Endodermal cell (in vitro differentiated cells): ENCODE measurements around the gene NCBP2. TPM values are rescaled to one million over a fixed set of nuclear protein-coding genes. Genes with fewer than 3 reads are reported as not detected.

Experiments
- DNase-seq: peaks from one replicate; pipeline ENCODE4 v3.0.0-alpha.2; 2017
- H3K27ac ChIP-seq: 2 replicates; pipeline ENCODE4 v1.5.1; 2013; ENCODE audit warnings: mild to moderate bottlenecking, low read depth, low read length, moderate library complexity
- H3K27me3 ChIP-seq: 2 replicates; pipeline ENCODE4 v1.6.1; 2013; ENCODE audit warnings: mild to moderate bottlenecking, low read length, moderate library complexity; ENCODE audit not compliant: insufficient read depth, control insufficient read depth, poor library complexity, severe bottlenecking
- H3K36me3 ChIP-seq: 2 replicates; pipeline ENCODE4 v1.7.0; 2013; ENCODE audit warnings: mild to moderate bottlenecking, low read length, moderate library complexity; ENCODE audit not compliant: control insufficient read depth, insufficient read depth
- H3K4me1 ChIP-seq: one replicate; pipeline ENCODE4 v1.7.0; 2013; ENCODE audit warnings: low read length; ENCODE audit not compliant: control insufficient read depth, insufficient read depth
- H3K4me3 ChIP-seq: 2 replicates; pipeline ENCODE4 v1.5.1; 2013; ENCODE audit warnings: mild to moderate bottlenecking, low read length, moderate library complexity
- H3K9ac ChIP-seq: 2 replicates; pipeline ENCODE4 v1.6.1; 2013; ENCODE audit warnings: mild to moderate bottlenecking, low read length, moderate library complexity; ENCODE audit not compliant: poor library complexity, severe bottlenecking; ENCODE audit errors: extremely low read depth
- H3K9me3 ChIP-seq: 2 replicates; pipeline ENCODE4 v1.6.1; 2013; ENCODE audit warnings: mild to moderate bottlenecking, low read length, moderate library complexity; ENCODE audit not compliant: control insufficient read depth
- H3K27ac Mint-ChIP-seq: 2 replicates; pipeline ENCODE4 v1.8.0; 2020; ENCODE audit warnings: mixed read lengths
- H3K27me3 Mint-ChIP-seq: 2 replicates; pipeline ENCODE4 v1.8.0; 2021; ENCODE audit warnings: mild to moderate bottlenecking, mixed read lengths; ENCODE audit not compliant: insufficient read depth
- H3K36me3 Mint-ChIP-seq: 2 replicates; pipeline ENCODE4 v1.8.0; 2020; ENCODE audit warnings: low read depth, mixed read lengths
- H3K4me1 Mint-ChIP-seq: 2 replicates; pipeline ENCODE4 v1.8.0; 2020; ENCODE audit warnings: mixed read lengths
- H3K4me3 Mint-ChIP-seq: 2 replicates; pipeline ENCODE4 v1.8.0; 2020; ENCODE audit warnings: mild to moderate bottlenecking, moderate library complexity, mixed read lengths
- H3K9me3 Mint-ChIP-seq: 2 replicates; pipeline ENCODE4 v1.8.0; 2020; ENCODE audit warnings: mild to moderate bottlenecking, mixed read lengths
- WGBS, 2 experiments: methylation state at CpG; one replicate each; pipeline versions ENCODE4 v1.1.5 to v1.1.7; 2013; ENCODE audit warnings: missing lambda C conversion rate in 2 of 2, mixed read lengths in 1 of 2; ENCODE audit not compliant: insufficient coverage in 1 of 2, insufficient read length in 1 of 2; 5-methylcytosine and 5-hydroxymethylcytosine counted together
- total RNA-seq, 2 donors: library from RNA; stranded (reverse); fragmentation: NEBNext Ultra II Directional in 1 of 2; extraction: Animal tissue kit (Norgen Biotek cat#: 25700) in 1 of 2; gene quantifications; 2 replicates in 1 of 2; 3 replicates in 1 of 2; pipeline ENCODE4 v1.2.1, GENCODE V29; 2021
- TF ChIP-seq, protein P1 (sequence below): fragments of 200-600 bp; sonication (generic); conservative IDR thresholded peaks from 2 replicates; pipeline ENCODE4 v1.5.0; 2021; ENCODE audit warnings: antibody characterized with exemption, mild to moderate bottlenecking

NCBP2 gene
- total RNA-seq, 2 donors from 2014 or later, result 74.9 to 97.3 TPM

DNA sequence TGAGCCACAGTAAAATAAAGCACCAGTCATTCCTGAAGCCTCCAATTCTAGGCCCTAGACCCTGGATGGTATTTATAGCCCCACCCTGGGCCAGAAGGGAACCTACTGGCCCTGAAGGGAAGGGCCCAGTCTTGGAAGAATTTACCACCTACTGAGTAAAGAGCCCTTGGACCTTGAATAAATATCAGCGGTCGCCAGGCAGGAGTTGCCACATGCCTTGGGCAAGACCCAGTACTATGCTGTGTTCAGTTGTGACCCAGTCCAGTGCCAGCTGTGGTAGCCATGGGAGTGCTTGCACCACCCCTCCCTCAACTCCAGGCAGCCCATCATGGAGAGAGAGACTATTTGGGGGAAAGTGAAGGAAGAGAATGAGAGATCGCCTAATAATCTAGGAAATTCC is 27.0 kb downstream of the NCBP2 start:
- no peak overlapping the region for H3K4me3 Mint-ChIP-seq
- Histone ChIP-seq H3K27ac (no peak overlapping the region), H3K9me3 (peaks cover 20% of the 10 kb centered on the region), H3K4me3 (no peak overlapping the region), H3K9ac (no peak overlapping the region), H3K36me3 (peaks cover 31% of the 10 kb centered on the region), H3K27me3 (no peaks in the 10 kb centered on the region), H3K4me1 (no peaks in the 10 kb centered on the region)
- no peak overlapping the region for H3K27ac Mint-ChIP-seq
- no peaks in the 10 kb centered on the region for H3K4me1 Mint-ChIP-seq
- peaks cover 3% of the 10 kb centered on the region for H3K9me3 Mint-ChIP-seq
- TF ChIP-seq, protein P1, sequence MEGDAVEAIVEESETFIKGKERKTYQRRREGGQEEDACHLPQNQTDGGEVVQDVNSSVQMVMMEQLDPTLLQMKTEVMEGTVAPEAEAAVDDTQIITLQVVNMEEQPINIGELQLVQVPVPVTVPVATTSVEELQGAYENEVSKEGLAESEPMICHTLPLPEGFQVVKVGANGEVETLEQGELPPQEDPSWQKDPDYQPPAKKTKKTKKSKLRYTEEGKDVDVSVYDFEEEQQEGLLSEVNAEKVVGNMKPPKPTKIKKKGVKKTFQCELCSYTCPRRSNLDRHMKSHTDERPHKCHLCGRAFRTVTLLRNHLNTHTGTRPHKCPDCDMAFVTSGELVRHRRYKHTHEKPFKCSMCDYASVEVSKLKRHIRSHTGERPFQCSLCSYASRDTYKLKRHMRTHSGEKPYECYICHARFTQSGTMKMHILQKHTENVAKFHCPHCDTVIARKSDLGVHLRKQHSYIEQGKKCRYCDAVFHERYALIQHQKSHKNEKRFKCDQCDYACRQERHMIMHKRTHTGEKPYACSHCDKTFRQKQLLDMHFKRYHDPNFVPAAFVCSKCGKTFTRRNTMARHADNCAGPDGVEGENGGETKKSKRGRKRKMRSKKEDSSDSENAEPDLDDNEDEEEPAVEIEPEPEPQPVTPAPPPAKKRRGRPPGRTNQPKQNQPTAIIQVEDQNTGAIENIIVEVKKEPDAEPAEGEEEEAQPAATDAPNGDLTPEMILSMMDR, result no peak
- no peaks in the 10 kb centered on the region for H3K27me3 Mint-ChIP-seq
- H3K36me3 Mint-ChIP-seq, result peaks cover 40% of the 10 kb centered on the region
- 95% methylated on average over 2 of the region's 3 CpGs; no CpG with 5 or more reads in 1 of the 2 experiments for WGBS, 2 experiments
- no peak for DNase-seq

DNA sequence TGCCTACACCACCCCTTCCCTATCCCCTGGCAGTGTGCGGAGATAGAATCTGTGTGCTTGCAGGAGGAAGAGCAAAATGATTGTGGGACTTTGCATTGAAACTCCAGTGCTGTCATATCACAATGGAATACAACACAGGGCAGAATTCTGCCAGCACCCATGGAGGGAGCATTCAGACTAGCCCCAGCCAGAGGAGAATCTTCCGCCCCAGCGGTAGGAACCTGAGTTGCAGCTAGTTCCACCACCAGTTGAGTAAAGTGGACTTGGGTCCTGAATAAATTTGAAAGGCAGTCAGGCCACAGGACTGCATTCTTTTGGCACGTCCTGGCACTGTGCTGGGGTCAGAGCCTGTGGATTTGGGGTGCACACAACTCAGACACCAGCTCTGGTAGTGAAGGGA is 27.5 kb downstream of the NCBP2 start:
- H3K4me3 Mint-ChIP-seq, result no peak overlapping the region
- Histone ChIP-seq H3K9me3 (peaks cover 20% of the 10 kb centered on the region), H3K36me3 (peaks cover 30% of the 10 kb centered on the region), H3K4me3 (no peak overlapping the region), H3K27me3 (no peaks in the 10 kb centered on the region), H3K27ac (no peak overlapping the region), H3K9ac (no peak overlapping the region), H3K4me1 (no peaks in the 10 kb centered on the region)
- TF ChIP-seq, protein P1, result peak; percentile 32
- H3K36me3 Mint-ChIP-seq, result peaks cover 43% of the 10 kb centered on the region
- DNase-seq, result peak; percentile 80
- no peaks in the 10 kb centered on the region for H3K27me3 Mint-ChIP-seq
- no peaks in the 10 kb centered on the region for H3K4me1 Mint-ChIP-seq
- 95 to 100% methylated on average over 3 to 4 of the region's 4 CpGs for whole genome bisulfite sequencing, 2 experiments
- H3K27ac Mint-ChIP-seq, result no peak overlapping the region
- peaks cover 5% of the 10 kb centered on the region for H3K9me3 Mint-ChIP-seq

DNA sequence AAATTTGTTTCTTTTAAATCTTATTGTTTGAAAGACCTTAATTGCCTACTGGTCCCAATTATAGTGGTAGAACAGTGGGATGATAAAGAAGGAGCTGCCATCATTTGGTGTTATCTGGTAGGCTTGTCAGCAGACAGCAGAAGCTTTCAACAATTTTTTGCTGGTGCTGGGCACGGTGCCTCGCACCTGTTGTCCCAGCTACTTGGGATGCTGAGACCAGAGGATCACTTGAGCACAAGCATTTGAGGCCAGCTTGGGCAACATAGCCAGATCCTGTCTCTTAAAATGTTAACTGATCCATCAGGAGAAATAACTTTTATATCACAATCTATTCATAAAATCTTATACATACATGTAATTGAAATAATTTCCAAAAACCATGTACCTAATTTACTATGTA is 38.6 kb downstream of the NCBP2 start:
- no peaks in the 10 kb centered on the region for H3K9me3 Mint-ChIP-seq
- no peak overlapping the region for H3K4me3 Mint-ChIP-seq
- H3K36me3 ChIP-seq, result peaks cover 86% of the 10 kb centered on the region
- TF ChIP-seq, protein P1, result no peak
- no peaks in the 10 kb centered on the region for H3K27me3 Mint-ChIP-seq
- WGBS, 2 experiments, result 95 to 100% methylated on average over 2 of the region's 2 CpGs
- H3K4me3 ChIP-seq, result no peak overlapping the region
- H3K27me3 ChIP-seq, result no peaks in the 10 kb centered on the region
- no peak overlapping the region for H3K27ac Mint-ChIP-seq
- no peak overlapping the region for H3K9ac ChIP-seq
- H3K4me1 Mint-ChIP-seq, result no peaks in the 10 kb centered on the region
- peaks cover 72% of the 10 kb centered on the region for H3K36me3 Mint-ChIP-seq
- peaks cover 10% of the 10 kb centered on the region for H3K9me3 ChIP-seq
- no peak overlapping the region for H3K27ac ChIP-seq
- no peak for DNase-seq
- no peaks in the 10 kb centered on the region for H3K4me1 ChIP-seq
